ENCODE results near the gene DCC.

GRCh38 chr18:52861558-52861957 lies 521.6 kb downstream of the DCC start:
- TF ChIP-seq EZH2phosphoT487 (IDR thresholded peaks at IDR 0.05; ENCODE audit: borderline replicate concordance, low read length) (no peak), CTCF (conservative IDR thresholded peaks at IDR 0.05; ENCODE audit: low read depth, low read length) (no peak), EZH2 (IDR thresholded peaks at IDR 0.05; ENCODE audit: low read length, unreplicated experiment) (no peak)

Data from PC-3 (cell line).